GM12878 (cell line): ENCODE results near the gene CCDC3.

ENCODE experiments used
- MYC ChIP-seq: IDR thresholded peaks from 2 replicates; pipeline ENCODE4 v1.6.1; 2011; ENCODE audit warnings: mild to moderate bottlenecking, low read length, moderate library complexity, inconsistent platforms; ENCODE audit not compliant: insufficient read depth, insufficient replicate concordance, insufficient read length, severe bottlenecking
- POLR2AphosphoS5 ChIP-seq: IDR thresholded peaks from 2 replicates; pipeline ENCODE4 v1.6.1; 2011; ENCODE audit warnings: mild to moderate bottlenecking, low read length, inconsistent platforms
- RFX5 ChIP-seq: IDR thresholded peaks from 2 replicates; pipeline ENCODE4 v1.6.1; 2011; ENCODE audit warnings: low read depth, low read length, improper control_type of control experiment
- ZNF592 ChIP-seq: fragments of 450-650 bp; IDR thresholded peaks from 2 replicates; pipeline ENCODE4 v1.6.1; 2017; ENCODE audit warnings: mild to moderate bottlenecking, moderate library complexity
- ZZZ3 ChIP-seq: IDR thresholded peaks from 2 replicates; pipeline ENCODE4 v1.6.1; 2011; ENCODE audit warnings: low read depth; ENCODE audit not compliant: control insufficient read depth, insufficient read length
- TF ChIP-seq, protein P1 (sequence below): fragments of 450-650 bp; IDR thresholded peaks from 2 replicates; pipeline ENCODE4 v1.6.1; 2018; ENCODE audit warnings: borderline replicate concordance, mild to moderate bottlenecking; ENCODE audit not compliant: partially characterized antibody
- TF ChIP-seq, protein P2 (sequence below), 3 experiments: IDR thresholded peaks in 2 of 3; conservative IDR thresholded peaks in 1 of 3; 2 replicates each; pipeline ENCODE4 v1.5.1; 2011; ENCODE audit warnings: low read depth in 3 of 3, low read length in 3 of 3, mild to moderate bottlenecking in 3 of 3, control low read depth in 2 of 3, moderate library complexity in 2 of 3, inconsistent platforms in 1 of 3, mixed read lengths in 1 of 3; ENCODE audit not compliant: control insufficient read depth in 2 of 3, insufficient read depth in 1 of 3; ENCODE audit errors: extremely low read depth in 1 of 3

DNA sequence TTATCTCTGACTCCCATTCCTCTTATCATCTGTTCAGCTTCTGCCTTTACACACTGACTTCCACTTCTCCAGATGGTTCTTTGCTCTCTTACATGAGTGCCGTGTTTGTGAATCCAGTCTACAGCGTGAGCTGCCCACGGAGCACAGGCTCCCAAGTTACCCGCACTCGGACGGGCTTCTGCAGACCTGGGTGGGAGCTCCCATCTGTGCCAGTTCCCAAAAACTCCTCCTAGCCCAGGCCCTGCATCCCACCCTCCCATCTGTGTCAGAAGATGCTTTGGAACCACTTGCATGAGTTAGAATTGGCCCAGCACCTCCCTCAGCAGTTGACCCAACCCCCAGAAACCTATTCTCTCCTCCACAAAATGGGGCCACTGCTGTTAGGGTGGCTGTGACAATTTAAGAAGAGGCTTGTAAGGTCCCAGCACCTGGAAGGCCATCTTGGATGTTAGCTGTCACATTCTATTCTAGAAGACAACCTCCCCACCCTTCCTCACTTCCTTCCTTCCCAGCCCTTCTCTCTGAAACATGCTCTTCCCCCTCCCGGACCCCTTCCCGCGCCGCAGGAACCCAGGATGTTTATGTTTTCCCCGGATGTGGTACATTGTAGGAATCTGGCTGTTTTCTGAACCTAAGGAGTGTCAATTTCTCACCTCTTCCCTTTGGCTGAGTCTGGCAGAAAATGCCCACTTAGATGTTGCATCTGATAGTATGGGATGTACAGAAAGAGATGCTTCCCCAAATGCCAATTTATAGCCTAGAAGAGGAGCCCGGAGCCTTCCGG is 79.2 kb downstream of the CCDC3 start:
- TF ChIP-seq, protein P1, sequence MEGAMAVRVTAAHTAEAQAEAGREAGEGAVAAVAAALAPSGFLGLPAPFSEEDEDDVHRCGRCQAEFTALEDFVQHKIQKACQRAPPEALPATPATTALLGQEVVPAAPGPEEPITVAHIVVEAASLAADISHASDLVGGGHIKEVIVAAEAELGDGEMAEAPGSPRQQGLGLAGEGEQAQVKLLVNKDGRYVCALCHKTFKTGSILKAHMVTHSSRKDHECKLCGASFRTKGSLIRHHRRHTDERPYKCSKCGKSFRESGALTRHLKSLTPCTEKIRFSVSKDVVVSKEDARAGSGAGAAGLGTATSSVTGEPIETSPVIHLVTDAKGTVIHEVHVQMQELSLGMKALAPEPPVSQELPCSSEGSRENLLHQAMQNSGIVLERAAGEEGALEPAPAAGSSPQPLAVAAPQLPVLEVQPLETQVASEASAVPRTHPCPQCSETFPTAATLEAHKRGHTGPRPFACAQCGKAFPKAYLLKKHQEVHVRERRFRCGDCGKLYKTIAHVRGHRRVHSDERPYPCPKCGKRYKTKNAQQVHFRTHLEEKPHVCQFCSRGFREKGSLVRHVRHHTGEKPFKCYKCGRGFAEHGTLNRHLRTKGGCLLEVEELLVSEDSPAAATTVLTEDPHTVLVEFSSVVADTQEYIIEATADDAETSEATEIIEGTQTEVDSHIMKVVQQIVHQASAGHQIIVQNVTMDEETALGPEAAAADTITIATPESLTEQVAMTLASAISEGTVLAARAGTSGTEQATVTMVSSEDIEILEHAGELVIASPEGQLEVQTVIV = no peak
- TF ChIP-seq MYC (no peak), POLR2AphosphoS5 (no peak), ZZZ3 (no peak), RFX5 (no peak), ZNF592 (no peak)
- TF ChIP-seq, protein P2, sequence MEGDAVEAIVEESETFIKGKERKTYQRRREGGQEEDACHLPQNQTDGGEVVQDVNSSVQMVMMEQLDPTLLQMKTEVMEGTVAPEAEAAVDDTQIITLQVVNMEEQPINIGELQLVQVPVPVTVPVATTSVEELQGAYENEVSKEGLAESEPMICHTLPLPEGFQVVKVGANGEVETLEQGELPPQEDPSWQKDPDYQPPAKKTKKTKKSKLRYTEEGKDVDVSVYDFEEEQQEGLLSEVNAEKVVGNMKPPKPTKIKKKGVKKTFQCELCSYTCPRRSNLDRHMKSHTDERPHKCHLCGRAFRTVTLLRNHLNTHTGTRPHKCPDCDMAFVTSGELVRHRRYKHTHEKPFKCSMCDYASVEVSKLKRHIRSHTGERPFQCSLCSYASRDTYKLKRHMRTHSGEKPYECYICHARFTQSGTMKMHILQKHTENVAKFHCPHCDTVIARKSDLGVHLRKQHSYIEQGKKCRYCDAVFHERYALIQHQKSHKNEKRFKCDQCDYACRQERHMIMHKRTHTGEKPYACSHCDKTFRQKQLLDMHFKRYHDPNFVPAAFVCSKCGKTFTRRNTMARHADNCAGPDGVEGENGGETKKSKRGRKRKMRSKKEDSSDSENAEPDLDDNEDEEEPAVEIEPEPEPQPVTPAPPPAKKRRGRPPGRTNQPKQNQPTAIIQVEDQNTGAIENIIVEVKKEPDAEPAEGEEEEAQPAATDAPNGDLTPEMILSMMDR (IDR thresholded peaks at IDR 0.05 in 2 of 3, conservative IDR thresholded peaks at IDR 0.05 in 1 of 3; ENCODE audit: control insufficient read depth in 2 of 3, extremely low read depth in 1 of 3, insufficient read depth in 1 of 3, low read depth in 3 of 3, low read length in 3 of 3) = no peak
